Bronchial epithelial cell (primary cell): ENCODE measurements around the gene NCL. TPM values are rescaled to one million over a fixed set of nuclear protein-coding genes. Genes with fewer than 3 reads are reported as not detected.

Experiments used
- DNase-seq: peaks from one replicate; pipeline ENCODE4 v3.0.0-alpha.2; 2010; ENCODE audit warnings: low read depth
- FAIRE-seq: peaks from 2 replicates; lab custom pipeline; 2011; peaks lifted over from hg19 to GRCh38; lab: Jason Lieb, UNC
- H3K27me3 ChIP-seq: 2 replicates; pipeline ENCODE4 v1.5.1; 2011; ENCODE audit warnings: low read length; ENCODE audit not compliant: control insufficient read depth, insufficient read depth
- H3K36me3 ChIP-seq: 2 replicates; pipeline ENCODE4 v1.5.1; 2011; ENCODE audit warnings: low read length; ENCODE audit not compliant: control insufficient read depth, insufficient read depth
- H3K4me3 ChIP-seq: 2 replicates; pipeline ENCODE4 v1.5.1; 2011; ENCODE audit warnings: mild to moderate bottlenecking, low read depth, low read length, control low read depth
- CTCF ChIP-seq: IDR thresholded peaks from 2 replicates; pipeline ENCODE4 v1.5.1; 2011; ENCODE audit warnings: mild to moderate bottlenecking, moderate library complexity, low read length, control low read depth, inconsistent platforms; ENCODE audit not compliant: insufficient read depth, severe bottlenecking
- total RNA-seq: library from RNA; depleted of rRNA; stranded (reverse); fragments of >200 nt; gene quantifications from 2 replicates; pipeline ENCODE4 v1.2.1, GENCODE V29; 2014

The NCL gene
- total RNA-seq, 1 donor from 2014 or later = 134 TPM

GRCh38 chr2:231475965-231476364 is 11.7 kb upstream of the NCL start:
- no peak overlapping the region for H3K4me3 ChIP-seq
- no peak for TF ChIP-seq CTCF
- FAIRE-seq (no peak), DNase-seq (no peak)
- no peaks in the 10 kb centered on the region for H3K36me3 ChIP-seq
- H3K27me3 ChIP-seq = no peaks in the 10 kb centered on the region

GRCh38 chr2:231472816-231473215 is 8.5 kb upstream of the NCL start:
- no peak for FAIRE-seq
- no peak for TF ChIP-seq CTCF

GRCh38 chr2:231470246-231470900 is 6.1 kb upstream of the NCL start:
- FAIRE-seq (no peak), DNase-seq (no peak)

More at GRCh38 chr2:231472816-231473215, 8.5 kb upstream of the NCL start:
- H3K4me3 ChIP-seq = no peak overlapping the region
- H3K36me3 ChIP-seq = no peaks in the 10 kb centered on the region
- DNase-seq = no peak
- no peaks in the 10 kb centered on the region for H3K27me3 ChIP-seq

GRCh38 chr2:231469583-231469950 is 5.3 kb upstream of the NCL start:
- TF ChIP-seq CTCF = no peak
- FAIRE-seq = no peak

More at GRCh38 chr2:231470246-231470900, 6.1 kb upstream of the NCL start:
- Histone ChIP-seq H3K36me3 (no peaks in the 10 kb centered on the region), H3K4me3 (no peak overlapping the region), H3K27me3 (no peaks in the 10 kb centered on the region)
- TF ChIP-seq CTCF = no peak

GRCh38 chr2:231467613-231468530 is 3.6 kb upstream of the NCL start:
- Histone ChIP-seq H3K27me3 (no peaks in the 10 kb centered on the region), H3K36me3 (no peaks in the 10 kb centered on the region), H3K4me3 (no peak overlapping the region)
- FAIRE-seq = peak; percentile 7
- no peak for DNase-seq
- no peak for TF ChIP-seq CTCF

More at GRCh38 chr2:231469583-231469950, 5.3 kb upstream of the NCL start:
- Histone ChIP-seq H3K27me3 (no peaks in the 10 kb centered on the region), H3K36me3 (no peaks in the 10 kb centered on the region), H3K4me3 (no peak overlapping the region)
- DNase-seq = no peak
